Hypothalamus (tissue), 51 donors: ENCODE measurements around the gene TRABD2B.

ENCODE experiments used
- DNase-seq, 51 donors: peaks; one replicate each; lab custom pipeline; 2025; lab: John Stamatoyannopoulos, UW

TRABD2B gene

DNA sequence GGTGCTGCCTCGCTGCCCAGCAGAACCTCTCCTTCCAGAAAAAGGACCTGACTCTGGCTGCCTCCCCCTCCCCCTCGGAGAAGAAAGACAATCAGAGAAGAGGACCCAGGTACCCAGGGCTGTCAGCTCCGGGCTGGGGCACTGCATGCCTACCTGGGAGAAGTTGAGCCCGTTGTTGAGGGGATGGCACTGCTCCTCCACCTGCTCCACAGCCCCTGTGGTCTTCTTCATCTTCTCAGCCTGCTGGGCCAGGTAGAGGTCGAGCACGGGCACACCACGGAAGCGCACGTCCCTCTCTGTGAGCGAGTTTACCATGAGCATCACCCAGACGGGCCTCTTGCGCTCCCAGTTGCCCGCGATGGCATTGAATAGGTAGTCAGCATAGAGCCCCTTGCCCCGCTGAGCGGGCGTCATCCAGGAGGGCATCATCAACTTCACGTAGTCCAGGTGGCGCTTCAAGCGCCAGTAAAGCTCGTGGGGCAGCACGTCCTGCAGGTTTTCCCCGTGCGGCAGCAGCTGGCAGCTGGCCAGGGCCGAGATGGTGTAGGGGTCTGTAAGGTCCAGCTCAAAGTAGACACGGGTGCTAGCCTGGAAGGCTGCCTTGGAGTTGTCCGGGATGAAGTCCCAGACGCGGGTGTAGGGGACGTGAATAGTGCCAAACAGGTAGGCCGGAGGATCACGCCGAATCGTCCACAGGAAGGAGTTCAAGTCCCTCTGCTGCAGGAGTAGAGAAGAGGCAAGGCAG is 3.1 kb downstream of the TRABD2B start:
- no peak for DNase-seq

GRCh38 chr1:47993416-47993740 is 3.8 kb downstream of the TRABD2B start:
- DNase-seq = no peak

DNA sequence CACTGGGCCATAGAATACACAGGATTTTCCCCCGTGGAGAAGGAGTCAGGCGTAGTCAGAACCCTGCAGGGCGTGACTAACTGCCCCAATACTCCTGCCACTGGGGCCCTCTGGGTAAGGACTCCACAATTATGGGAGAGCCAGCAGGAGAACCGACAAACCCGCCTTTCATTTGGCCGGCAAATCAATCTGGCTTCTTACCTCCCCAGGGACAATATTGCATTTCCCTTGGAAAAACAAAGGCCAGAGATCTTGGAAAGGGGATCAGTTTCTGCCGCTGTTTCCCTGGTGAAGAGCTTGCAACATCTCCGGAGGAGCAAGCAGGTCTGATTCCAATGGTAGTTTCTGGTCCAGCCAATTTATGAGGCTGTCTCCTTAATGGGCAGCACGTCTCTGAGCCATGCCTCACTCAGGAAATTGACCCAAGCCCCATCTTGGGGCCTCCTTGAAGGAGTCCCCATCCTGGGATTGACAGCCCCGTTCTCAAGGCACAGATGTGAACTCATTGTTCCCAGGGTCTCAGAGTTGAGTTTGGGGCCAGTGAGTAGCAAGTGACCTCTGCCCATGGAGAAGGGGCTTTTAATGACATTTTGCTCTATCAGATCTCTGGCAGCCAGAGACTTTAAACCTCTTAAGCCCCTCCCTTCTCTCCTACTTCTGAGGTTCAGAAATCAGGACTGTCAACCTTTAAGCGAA is 4.3 kb downstream of the TRABD2B start:
- DNase-seq = no peak

DNA sequence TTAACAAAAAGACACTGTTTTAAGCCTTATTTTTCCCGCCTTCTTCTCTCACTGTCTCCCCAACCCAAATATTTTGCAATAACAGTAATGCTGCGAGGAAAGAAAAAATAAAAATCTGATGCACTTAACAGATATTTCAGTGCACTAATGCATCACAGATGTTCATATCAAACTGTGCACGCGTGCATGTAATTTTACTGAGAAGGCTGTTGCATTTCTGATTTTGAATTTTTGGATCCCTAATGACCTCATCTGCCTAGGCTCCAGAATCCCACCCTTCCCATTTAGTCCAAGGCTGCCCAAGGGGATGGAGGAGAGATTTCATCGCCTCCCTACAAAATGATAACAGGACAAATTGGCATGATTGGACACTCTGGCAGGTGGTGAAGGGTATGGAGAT is 5.5 kb downstream of the TRABD2B start:
- no peak for DNase-seq

DNA sequence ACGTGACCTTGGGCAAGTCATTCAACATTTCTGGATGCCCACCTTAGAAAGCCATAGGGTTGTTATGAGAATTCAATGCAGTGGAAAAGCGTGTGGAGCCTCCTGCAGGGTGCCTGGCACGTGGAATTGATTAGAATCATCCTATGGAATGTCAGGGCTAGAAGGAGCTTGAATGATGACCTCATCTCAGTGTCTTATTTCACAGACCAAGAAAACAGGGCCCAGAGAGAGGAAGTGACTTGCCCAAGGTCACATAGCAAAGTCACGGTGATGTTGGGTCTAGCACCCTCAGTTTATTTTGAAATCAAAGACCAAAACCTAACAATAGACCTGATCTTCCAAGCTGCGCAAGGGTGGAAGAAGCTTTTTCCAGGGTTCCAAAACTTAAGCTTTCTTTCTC is 6.0 kb downstream of the TRABD2B start:
- no peak for DNase-seq

GRCh38 chr1:47990286-47990685 is 6.9 kb downstream of the TRABD2B start:
- DNase-seq = no peak

GRCh38 chr1:47987601-47988000 is 9.6 kb downstream of the TRABD2B start:
- DNase-seq = no peak

DNA sequence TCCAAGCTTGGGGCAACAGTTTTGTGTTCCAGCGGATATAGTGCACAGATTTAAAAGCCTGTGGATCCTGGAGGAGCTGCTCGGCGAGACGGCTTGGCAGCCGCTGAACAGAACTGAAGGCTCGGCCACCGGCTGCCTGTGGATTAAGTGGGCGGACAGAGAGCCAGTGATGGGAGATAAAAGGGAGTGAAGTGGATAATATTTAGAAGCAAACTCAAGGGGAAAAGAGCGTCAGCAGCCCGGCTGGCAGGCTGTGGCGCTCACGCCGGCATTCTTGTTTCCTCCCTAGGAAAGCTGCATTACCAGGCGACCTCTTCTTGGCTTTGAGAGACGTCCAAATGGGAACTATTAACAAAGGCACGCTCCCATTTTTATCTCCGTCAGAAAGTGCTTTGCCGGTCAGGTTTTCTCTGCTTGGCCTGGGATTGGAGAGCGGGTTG is 10.4 kb downstream of the TRABD2B start:
- peak in 5 of 51 donors; percentile 4 to 16 (median 7) for DNase-seq

DNA sequence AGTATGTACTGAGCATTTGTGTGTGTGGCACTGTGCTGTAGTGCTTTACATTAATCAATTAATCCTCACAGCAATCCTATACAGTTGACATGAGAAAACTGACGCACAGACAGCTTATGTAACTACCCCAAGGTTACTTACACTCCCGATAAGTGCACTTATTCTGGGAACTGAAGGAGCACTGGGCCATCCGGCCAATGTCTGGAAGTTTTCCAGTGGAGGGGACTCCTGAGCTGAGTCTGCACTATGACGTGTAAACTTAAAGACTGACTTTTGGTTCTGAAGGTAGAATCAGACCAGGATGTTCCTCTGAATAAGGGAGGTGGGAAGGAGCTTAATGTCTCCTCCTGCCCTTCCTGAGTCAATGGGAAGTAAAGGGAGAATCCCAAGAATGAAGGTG is 12.2 kb downstream of the TRABD2B start:
- no peak for DNase-seq

DNA sequence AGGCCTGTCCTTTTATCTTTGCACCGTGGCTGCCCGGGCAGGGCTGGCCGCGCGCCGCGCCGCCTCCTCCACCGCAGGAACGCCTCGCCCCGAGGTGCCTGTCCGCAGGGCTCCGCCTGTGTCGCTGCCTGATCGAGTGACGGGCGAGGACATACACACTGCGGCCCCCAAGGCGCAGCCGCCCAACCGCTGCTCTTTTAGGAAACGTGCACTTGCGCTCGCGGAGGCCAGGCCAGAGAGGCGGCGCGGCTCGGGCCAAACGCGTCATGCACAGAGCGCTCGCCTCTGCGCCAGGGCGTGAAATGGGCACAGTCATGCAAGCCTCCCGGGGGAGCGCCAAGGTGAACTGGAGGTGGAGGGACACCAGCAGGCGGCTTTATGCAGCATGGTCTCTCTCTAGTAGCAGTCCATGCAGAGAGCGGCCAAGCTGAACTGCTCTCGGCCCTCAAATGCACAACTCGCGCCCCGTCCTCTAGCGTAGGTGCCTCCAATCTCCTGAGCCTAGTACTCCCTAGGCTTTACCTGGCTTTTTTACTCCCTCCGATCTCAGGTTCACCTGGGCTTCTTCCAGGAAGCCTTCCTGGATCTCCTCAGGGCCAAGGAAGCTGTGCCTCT is 12.9 kb downstream of the TRABD2B start:
- peak in 1 of 51 donors; percentile 2 for DNase-seq

- DNase-seq = no peak
These were observed 13.5 kb downstream of the TRABD2B start for GRCh38 chr1:47983691-47984090.

DNA sequence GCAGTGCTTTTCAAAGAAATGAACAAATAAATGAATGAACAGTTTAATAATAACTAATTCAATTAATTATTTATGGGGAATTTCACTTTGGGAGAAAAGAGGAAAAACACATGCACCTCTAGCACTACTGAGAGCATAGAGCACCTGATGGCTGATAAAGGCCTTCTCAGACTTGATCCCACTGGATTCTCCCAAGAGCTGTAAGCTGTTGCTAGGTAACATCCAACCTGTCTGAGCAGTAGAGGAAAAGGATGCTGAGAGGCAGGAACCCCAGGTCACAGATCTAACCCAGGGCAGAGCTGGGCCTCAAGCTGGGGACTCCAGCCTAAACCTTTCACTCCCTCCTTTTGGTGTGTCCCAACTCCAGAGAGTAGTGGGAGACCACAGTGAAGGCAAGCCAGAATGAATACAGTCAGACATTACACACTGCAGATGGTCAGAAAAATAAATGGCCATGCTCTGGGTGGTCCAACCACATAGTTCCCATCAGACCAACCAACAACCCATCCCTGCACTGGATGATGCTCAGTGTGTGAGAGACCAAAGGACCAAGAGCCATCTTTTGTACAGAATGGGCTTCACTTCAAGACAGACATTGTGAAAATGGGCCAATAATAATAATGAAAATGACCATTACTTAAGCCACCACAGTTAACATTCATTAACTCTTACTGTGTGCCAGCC is 15.4 kb downstream of the TRABD2B start:
- no peak for DNase-seq

GRCh38 chr1:47980501-47980900 is 16.7 kb downstream of the TRABD2B start:
- no peak for DNase-seq

DNA sequence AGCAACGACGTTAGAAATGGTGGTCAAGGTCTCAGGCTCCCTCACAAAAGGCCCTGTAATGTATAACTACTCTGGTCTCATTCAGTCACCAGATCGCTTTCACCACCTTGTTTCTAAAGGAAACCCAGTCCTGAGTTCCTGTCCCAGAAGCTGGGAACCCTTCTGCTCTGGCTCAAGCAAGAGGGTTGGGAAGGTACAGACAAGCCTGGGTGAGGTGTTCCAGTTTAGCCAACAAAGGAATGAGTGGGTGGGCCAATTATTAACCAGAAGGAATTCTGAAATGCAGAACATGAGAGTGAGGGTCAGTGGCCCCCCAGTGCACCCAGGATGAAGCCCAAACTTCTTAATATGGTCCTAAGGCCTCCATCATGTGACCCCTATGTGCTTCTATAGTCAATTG is 17.5 kb downstream of the TRABD2B start:
- DNase-seq = no peak

- DNase-seq = no peak
These were observed 18.7 kb downstream of the TRABD2B start for GRCh38 chr1:47978486-47978885.

DNA sequence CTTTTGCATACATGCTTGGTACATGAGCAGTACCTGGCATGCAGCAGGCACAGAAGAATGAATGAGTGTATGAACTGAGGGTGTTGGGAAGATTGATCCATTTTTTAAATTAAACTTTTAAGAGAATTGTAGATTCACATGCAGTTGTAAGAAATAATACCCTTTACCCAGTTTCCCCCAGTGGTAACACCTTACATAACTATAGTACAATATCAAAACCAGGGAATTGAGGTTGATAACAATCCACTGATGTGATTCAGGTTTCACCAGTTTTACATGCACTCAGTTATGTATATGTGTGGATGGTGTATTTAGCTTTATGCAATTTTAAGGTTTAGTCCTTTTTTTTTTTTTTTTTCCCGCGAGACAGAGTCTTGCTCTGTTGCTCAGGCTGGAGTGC is 20.5 kb downstream of the TRABD2B start:
- DNase-seq = no peak

DNA sequence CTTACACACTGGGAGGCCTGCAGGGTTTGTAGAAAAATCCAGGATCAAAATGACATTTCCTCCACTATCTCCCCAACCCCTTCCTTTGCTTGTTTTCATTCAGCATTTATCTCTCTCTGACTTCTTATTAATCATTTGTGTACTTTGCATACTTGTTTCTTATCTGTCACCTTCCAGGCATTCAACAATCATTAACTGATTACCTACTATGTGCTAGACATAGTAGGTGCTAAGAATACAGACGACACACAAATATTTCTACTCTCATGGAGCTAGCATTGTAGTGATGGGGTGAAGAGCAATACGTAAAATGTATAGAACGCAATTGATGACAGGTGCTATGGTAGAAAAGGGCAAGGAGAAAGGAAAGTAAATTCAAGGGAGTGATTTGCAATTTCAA is 20.9 kb downstream of the TRABD2B start:
- no peak for DNase-seq

GRCh38 chr1:47975302-47975921 is 21.8 kb downstream of the TRABD2B start:
- no peak for DNase-seq

DNA sequence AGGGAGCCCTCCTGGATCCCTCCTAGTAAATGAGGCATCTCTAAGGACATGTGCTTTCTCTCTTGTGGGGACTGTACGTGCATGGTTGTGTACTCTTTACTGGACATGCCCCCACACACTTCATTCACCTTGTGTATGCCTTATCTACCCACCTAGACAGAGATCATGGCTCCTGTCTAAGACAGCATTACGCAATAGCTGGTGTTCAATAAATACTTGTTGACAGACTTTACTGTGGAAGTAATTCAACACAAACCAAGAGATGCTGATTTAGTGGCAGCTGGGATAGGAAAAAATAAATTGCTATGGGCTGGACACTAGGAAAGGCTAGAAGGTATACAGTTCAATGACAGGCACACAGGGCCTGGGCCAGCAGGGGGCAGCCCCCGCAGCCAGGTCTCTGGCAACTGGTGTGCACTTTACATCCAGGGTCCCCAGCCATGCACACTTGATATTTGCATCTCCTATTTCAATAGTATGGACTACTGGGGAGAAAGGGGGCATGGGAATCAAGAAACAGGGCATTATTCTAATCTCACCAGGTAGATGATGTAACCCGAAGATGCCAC is 24.2 kb downstream of the TRABD2B start:
- DNase-seq = no peak

- DNase-seq = no peak
These were observed 25.6 kb downstream of the TRABD2B start for GRCh38 chr1:47971385-47972160.
